ENCODE results near the gene ARID5B.

GRCh38 chr10:62095181-62096122 lies 194.0 kb downstream of the ARID5B start:
- no peak for TF ChIP-seq EZH2 (IDR thresholded peaks at IDR 0.05; ENCODE audit: low read length, missing control alignments)
- TF ChIP-seq, protein P1, sequence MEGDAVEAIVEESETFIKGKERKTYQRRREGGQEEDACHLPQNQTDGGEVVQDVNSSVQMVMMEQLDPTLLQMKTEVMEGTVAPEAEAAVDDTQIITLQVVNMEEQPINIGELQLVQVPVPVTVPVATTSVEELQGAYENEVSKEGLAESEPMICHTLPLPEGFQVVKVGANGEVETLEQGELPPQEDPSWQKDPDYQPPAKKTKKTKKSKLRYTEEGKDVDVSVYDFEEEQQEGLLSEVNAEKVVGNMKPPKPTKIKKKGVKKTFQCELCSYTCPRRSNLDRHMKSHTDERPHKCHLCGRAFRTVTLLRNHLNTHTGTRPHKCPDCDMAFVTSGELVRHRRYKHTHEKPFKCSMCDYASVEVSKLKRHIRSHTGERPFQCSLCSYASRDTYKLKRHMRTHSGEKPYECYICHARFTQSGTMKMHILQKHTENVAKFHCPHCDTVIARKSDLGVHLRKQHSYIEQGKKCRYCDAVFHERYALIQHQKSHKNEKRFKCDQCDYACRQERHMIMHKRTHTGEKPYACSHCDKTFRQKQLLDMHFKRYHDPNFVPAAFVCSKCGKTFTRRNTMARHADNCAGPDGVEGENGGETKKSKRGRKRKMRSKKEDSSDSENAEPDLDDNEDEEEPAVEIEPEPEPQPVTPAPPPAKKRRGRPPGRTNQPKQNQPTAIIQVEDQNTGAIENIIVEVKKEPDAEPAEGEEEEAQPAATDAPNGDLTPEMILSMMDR (conservative IDR thresholded peaks at IDR 0.05 in 1 of 2, IDR thresholded peaks at IDR 0.05 in 1 of 2; ENCODE audit: low read depth in 1 of 2, low read length in 2 of 2), result no peak

All from fibroblast of lung (primary cell).